Measurements from ENCODE around the gene FBXL16. TPM values are rescaled to one million over a fixed set of nuclear protein-coding genes. Genes with fewer than 3 reads are reported as not detected.

Gene FBXL16
- polyA plus RNA-seq, 2 of the 4 experiments (the other 2 are of a cell fraction) = 0.53 to 1.2 TPM

DNA sequence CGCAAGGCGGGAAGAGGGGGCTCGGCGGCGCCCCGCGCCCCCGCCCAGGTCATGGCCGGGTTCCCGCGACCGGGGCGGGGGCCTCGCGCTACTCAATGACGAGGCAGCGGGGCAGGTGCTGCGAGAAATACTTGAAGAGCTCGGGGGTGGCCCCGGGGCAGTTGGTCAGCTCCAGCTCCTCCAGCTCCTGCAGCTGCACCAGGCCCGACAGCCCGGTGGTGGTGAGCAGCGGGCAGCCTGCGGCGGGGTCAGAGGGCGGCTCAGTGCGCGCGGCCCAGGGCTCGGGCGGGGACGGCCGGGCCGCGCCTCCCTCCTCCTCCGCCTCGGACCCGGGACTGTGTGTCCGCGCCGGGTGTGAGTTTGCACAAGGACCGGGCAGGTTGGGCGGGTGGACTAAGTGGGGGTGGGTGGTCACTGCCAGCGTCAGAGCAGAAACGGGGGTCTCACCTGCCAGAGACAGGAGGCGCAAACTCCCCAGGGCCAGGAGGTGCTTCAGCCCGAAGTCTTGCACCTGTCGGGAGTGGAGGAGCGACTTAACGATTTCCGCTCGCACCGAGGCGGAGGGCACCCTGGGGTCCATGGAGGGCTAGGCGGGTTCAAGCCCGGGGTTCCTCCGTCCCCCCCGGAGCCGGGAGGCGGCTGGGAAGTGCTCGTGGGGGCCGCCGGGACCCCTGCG lies 11.3 kb downstream of the FBXL16 start:
- ATAC-seq (no peak), DNase-seq (ENCODE audit: low read depth in 1 of 2, low spot score in 1 of 2) (no peak), FAIRE-seq (no peak)
- Histone ChIP-seq H3K4me1 (peaks cover 22% of the 10 kb centered on the region; the same call in 2 of the 3 replicates), H3K4me2 (peak overlapping the region; percentile 91), H3K4me3 (peak overlapping the region; percentile 37), H3K9me3 (no peaks in the 10 kb centered on the region), H3K27ac (peak overlapping the region in 1 of 2 experiments; percentile 76; a peak in 3 of 6 replicates)
- ChIA-PET POLR2A (no interaction called here), CTCF (interaction anchor here (1.0 to 2.1 kb wide), 4 partner anchors 13 to 91 kb away, joined by 4 to 5 read pairs (median 4); no protein-coding TSS in a partner anchor)
- no peak for TF ChIP-seq MAFK (IDR thresholded peaks at IDR 0.05; ENCODE audit: partially characterized antibody)
- no peak for TF ChIP-seq RFX5 (IDR thresholded peaks at IDR 0.05)
- no peak for TF ChIP-seq KDM5A (IDR thresholded peaks at IDR 0.05)
- no peak for TF ChIP-seq EP300 (IDR thresholded peaks at IDR 0.05)
- TF ChIP-seq PHF8 (IDR thresholded peaks at IDR 0.05; ENCODE audit: borderline replicate concordance, low read depth) = no peak
- no peak for TF ChIP-seq PBX3 (IDR thresholded peaks at IDR 0.05)
- TF ChIP-seq ZC3H11A (IDR thresholded peaks at IDR 0.05) = no peak
- no peak for TF ChIP-seq SREBF2 (IDR thresholded peaks at IDR 0.05)
- TF ChIP-seq GATA3 (IDR thresholded peaks at IDR 0.05; ENCODE audit: borderline replicate concordance) = no peak
- TF ChIP-seq ZFP36 (IDR thresholded peaks at IDR 0.05; ENCODE audit: borderline replicate concordance, partially characterized antibody) = no peak
- TF ChIP-seq CHD2 (IDR thresholded peaks at IDR 0.05; ENCODE audit: low read length, partially characterized antibody) = no peak
- no peak for TF ChIP-seq EHMT2 (IDR thresholded peaks at IDR 0.05; ENCODE audit: low read depth)
- no peak for TF ChIP-seq NPAS2 (CRISPR knock-in tag; IDR thresholded peaks at IDR 0.05; ENCODE audit: borderline replicate concordance)
- TF ChIP-seq FOSL2 (IDR thresholded peaks at IDR 0.05) = no peak
- no peak for TF ChIP-seq FOSL2 (CRISPR knock-in tag; IDR thresholded peaks at IDR 0.05)
- TF ChIP-seq FOXS1 (CRISPR knock-in tag; IDR thresholded peaks at IDR 0.05) = no peak
- TF ChIP-seq TP53 (CRISPR knock-in tag; IDR thresholded peaks at IDR 0.05) = no peak
- 22% methylated on average over 20 of the region's 64 CpGs for WGBS (ENCODE audit: missing lambda C conversion rate)

- DNase-seq (ENCODE audit: low read depth in 1 of 2, low spot score in 1 of 2) (no peak), FAIRE-seq (no peak), ATAC-seq (no peak)
- Histone ChIP-seq H3K4me2 (peak overlapping the region; percentile 91), H3K4me3 (no peak overlapping the region), H3K27ac (no peak overlapping the region), H3K4me1 (peaks cover 25% of the 10 kb centered on the region; the same call in 2 of the 3 replicates), H3K9me3 (no peaks in the 10 kb centered on the region)
- ChIA-PET POLR2A (no interaction called here), CTCF (interaction anchor here (1.8 to 2.3 kb wide), 3 partner anchors 17 to 22 kb away, joined by 5 to 13 read pairs (median 5); no protein-coding TSS in a partner anchor)
- TF ChIP-seq FOSB (CRISPR knock-in tag; IDR thresholded peaks at IDR 0.05) (no peak), BHLHE40 (IDR thresholded peaks at IDR 0.05; ENCODE audit: low read depth, low read length) (no peak), CTCF (IDR thresholded peaks at IDR 0.05) (no peak), PBX3 (IDR thresholded peaks at IDR 0.05) (no peak), EHF (CRISPR knock-in tag; IDR thresholded peaks at IDR 0.05) (no peak)
- WGBS (ENCODE audit: missing lambda C conversion rate) = 88% methylated on average over 17 of the region's 37 CpGs
Measured at GRCh38 chr16:693766-694165, 11.8 kb downstream of the FBXL16 start.

All from A549 (cell line).